ENCODE results near the gene PRPF18.

Gene PRPF18

GRCh38 chr10:13636776-13637175 lies 50.0 kb downstream of the PRPF18 start:
- DNase-seq (ENCODE audit: extremely low read depth, low read depth) = no peak
- TF ChIP-seq CTCF (IDR thresholded peaks at IDR 0.05; ENCODE audit: low read depth, low read length, missing control alignments) = no peak

GRCh38 chr10:13637303-13637856 lies 50.6 kb downstream of the PRPF18 start:
- TF ChIP-seq CTCF (IDR thresholded peaks at IDR 0.05; ENCODE audit: low read depth, low read length, missing control alignments) = no peak
- H3K4me3 ChIP-seq (replicated peaks; ENCODE audit: low read depth, low read length) = no peak overlapping the region
- DNase-seq (ENCODE audit: extremely low read depth, low read depth) = no peak

More at GRCh38 chr10:13636776-13637175, 50.0 kb downstream of the PRPF18 start:
- H3K4me3 ChIP-seq (replicated peaks; ENCODE audit: low read depth, low read length) = no peak overlapping the region

- DNase-seq (ENCODE audit: extremely low read depth, low read depth) = no peak
- H3K4me3 ChIP-seq (replicated peaks; ENCODE audit: low read depth, low read length) = no peak overlapping the region
- no peak for TF ChIP-seq CTCF (IDR thresholded peaks at IDR 0.05; ENCODE audit: low read depth, low read length, missing control alignments)
These were observed 51.1 kb downstream of the PRPF18 start for GRCh38 chr10:13637894-13638293.

- no peak overlapping the region for H3K4me3 ChIP-seq (replicated peaks; ENCODE audit: low read depth, low read length)
- no peak for TF ChIP-seq CTCF (IDR thresholded peaks at IDR 0.05; ENCODE audit: low read depth, low read length, missing control alignments)
- no peak for DNase-seq (ENCODE audit: extremely low read depth, low read depth)
These were observed 55.5 kb downstream of the PRPF18 start for GRCh38 chr10:13642293-13642692.

DNA sequence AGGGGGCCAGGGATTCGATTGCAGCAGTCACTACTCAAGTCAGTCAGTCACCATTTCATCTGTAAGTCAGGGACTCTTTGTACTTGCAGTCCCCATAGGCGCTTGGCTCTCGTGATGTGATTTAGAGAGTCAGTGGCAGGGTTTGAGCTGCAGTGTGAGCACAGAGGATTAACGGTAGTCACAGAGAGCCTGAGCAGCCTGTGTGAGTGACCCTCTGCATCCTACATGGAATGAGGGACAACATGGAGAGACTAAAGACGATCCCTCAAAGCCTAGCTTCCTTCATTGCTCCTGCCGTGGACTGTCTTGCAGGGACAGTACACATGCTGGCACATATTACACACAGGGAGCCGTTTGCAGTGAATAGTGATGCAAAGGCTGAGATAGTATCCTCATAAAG lies 56.3 kb downstream of the PRPF18 start:
- no peak for DNase-seq (ENCODE audit: extremely low read depth, low read depth)
- no peak for TF ChIP-seq CTCF (IDR thresholded peaks at IDR 0.05; ENCODE audit: low read depth, low read length, missing control alignments)
- H3K4me3 ChIP-seq (replicated peaks; ENCODE audit: low read depth, low read length) = no peak overlapping the region

DNA sequence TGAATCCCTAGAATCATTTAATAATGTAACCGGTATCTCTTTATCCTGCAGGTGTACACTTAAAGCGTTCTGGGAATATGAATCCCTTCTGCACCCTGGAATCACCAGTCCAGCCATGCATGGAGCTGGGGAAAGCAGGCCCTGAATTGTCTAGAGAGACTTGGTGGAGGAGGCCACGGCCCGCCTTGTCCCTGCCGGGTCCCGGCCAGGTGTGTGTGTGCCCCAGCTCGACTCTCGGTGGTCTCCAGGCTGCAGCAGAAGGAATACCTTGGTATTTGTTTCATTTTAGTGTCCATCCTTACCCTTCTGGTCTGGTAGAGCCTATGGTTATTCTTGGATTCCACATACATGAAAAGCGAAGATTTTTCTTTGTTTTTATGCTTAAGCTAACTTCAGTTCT lies 58.1 kb downstream of the PRPF18 start:
- no peak for TF ChIP-seq CTCF (IDR thresholded peaks at IDR 0.05; ENCODE audit: low read depth, low read length, missing control alignments)
- H3K4me3 ChIP-seq (replicated peaks; ENCODE audit: low read depth, low read length) = no peak overlapping the region
- no peak for DNase-seq (ENCODE audit: extremely low read depth, low read depth)

DNA sequence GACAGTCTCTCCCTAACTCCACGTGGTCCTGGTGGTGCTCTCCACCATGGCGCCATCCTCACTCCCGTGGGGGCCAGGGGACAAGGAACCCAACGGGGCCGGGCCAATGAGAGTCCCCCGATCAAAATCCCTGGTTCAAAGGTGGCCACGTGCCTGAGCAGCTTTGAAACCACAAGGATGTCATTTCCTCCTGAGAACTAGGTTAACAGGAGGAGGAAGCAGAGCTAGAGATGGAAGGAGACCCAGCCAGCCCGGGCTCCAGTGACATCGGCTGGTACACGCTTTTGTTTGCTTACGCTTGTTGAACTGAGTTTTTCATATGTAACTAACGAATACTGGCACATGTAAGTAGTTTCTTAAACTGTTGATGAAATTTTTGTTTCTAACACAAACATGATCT lies 61.7 kb downstream of the PRPF18 start:
- no peak for TF ChIP-seq CTCF (IDR thresholded peaks at IDR 0.05; ENCODE audit: low read depth, low read length, missing control alignments)
- no peak overlapping the region for H3K4me3 ChIP-seq (replicated peaks; ENCODE audit: low read depth, low read length)
- no peak for DNase-seq (ENCODE audit: extremely low read depth, low read depth)

Measured in HFF-Myc (cell line).